GM23248 (cell line): ENCODE results near the gene ACVR1B. TPM values are rescaled to one million over a fixed set of nuclear protein-coding genes. Genes with fewer than 3 reads are reported as not detected.

Experiments
- DNase-seq: peaks from one replicate; pipeline ENCODE4 v3.0.0-alpha.2; 2015
- H2AFZ ChIP-seq: fragments of 200-600 bp; sonication (generic); 2 replicates; pipeline ENCODE4 v1.6.1; 2016; ENCODE audit warnings: antibody characterized with exemption
- H3F3A ChIP-seq: fragments of 200-600 bp; sonication (generic); 2 replicates; pipeline ENCODE4 v1.6.1; 2016; ENCODE audit warnings: mild to moderate bottlenecking, antibody characterized with exemption, mixed run types; ENCODE audit not compliant: insufficient read depth
- H3K27ac ChIP-seq: fragments of 200-600 bp; sonication (generic); 2 replicates; pipeline ENCODE4 v1.5.1; 2016; ENCODE audit warnings: mild to moderate bottlenecking
- H3K27me3 ChIP-seq: fragments of 200-600 bp; sonication (generic); replicated peaks from 2 replicates; pipeline ENCODE4 v1.6.1; 2016; ENCODE audit warnings: mild to moderate bottlenecking; ENCODE audit not compliant: insufficient read depth
- H3K36me3 ChIP-seq: fragments of 200-600 bp; sonication (generic); 2 replicates; pipeline ENCODE4 v1.6.1; 2016; ENCODE audit warnings: low read depth, mild to moderate bottlenecking
- H3K4me1 ChIP-seq: fragments of 200-600 bp; sonication (generic); 2 replicates; pipeline ENCODE4 v1.6.1; 2016; ENCODE audit warnings: mild to moderate bottlenecking; ENCODE audit not compliant: insufficient read depth
- H3K4me2 ChIP-seq: fragments of 200-600 bp; sonication (generic); one replicate; pipeline ENCODE4 v1.6.1; 2016; ENCODE audit warnings: mild to moderate bottlenecking; ENCODE audit not compliant: unreplicated experiment
- H3K4me3 ChIP-seq: fragments of 200-600 bp; sonication (generic); 2 replicates; pipeline ENCODE4 v1.5.1; 2016; ENCODE audit warnings: mild to moderate bottlenecking
- H3K79me2 ChIP-seq: fragments of 200-600 bp; sonication (generic); 2 replicates; pipeline ENCODE4 v1.6.1; 2016; ENCODE audit warnings: mild to moderate bottlenecking; ENCODE audit not compliant: insufficient read depth
- H3K9ac ChIP-seq: fragments of 200-600 bp; sonication (generic); 2 replicates; pipeline ENCODE4 v1.6.1; 2016; ENCODE audit warnings: mild to moderate bottlenecking
- H3K9me2 ChIP-seq: fragments of 200-600 bp; sonication (generic); 2 replicates; pipeline ENCODE4 v1.6.1; 2016; ENCODE audit warnings: mixed run types, mild to moderate bottlenecking, moderate library complexity; ENCODE audit not compliant: insufficient read depth
- H3K9me3 ChIP-seq: fragments of 200-600 bp; sonication (generic); one replicate; pipeline ENCODE4 v1.6.1; 2017; ENCODE audit warnings: low read depth
- H4K20me1 ChIP-seq: fragments of 200-600 bp; sonication (generic); 2 replicates; pipeline ENCODE4 v1.6.0; 2016; ENCODE audit not compliant: insufficient read depth
- EZH2 ChIP-seq: fragments of 200-600 bp; sonication (generic); IDR thresholded peaks from 2 replicates; pipeline ENCODE4 v1.6.1; 2018; ENCODE audit warnings: antibody characterized with exemption, mild to moderate bottlenecking; ENCODE audit not compliant: insufficient read depth, poor library complexity, severe bottlenecking
- EZH2phosphoT487 ChIP-seq: fragments of 200-600 bp; sonication (generic); IDR thresholded peaks from 2 replicates; pipeline ENCODE4 v1.6.1; 2018; ENCODE audit warnings: antibody characterized with exemption, moderate library complexity, mild to moderate bottlenecking, low read depth; ENCODE audit not compliant: insufficient read depth
- WGBS, 2 experiments: methylation state at CpG; one replicate each; pipeline ENCODE4 v1.1.6; 2015 to 2017; ENCODE audit warnings: low lambda C conversion rate in 2 of 2, low coverage in 1 of 2; ENCODE audit errors: missing lambda C conversion rate in 2 of 2; 5-methylcytosine and 5-hydroxymethylcytosine counted together
- in situ Hi-C: fragments of 300-500 bp; cut with MboI; formaldehyde crosslinking; loops from 2 replicates; pipeline ENCODE4 v1.15.0; 2020
- polyA plus RNA-seq: library from polyadenylated mRNA; unstranded; fragments of >200 nt; fragmentation: Nextera tagmentation; extraction: Ambion mirVana; gene quantifications from 2 replicates; pipeline ENCODE4 v1.2.1, GENCODE V29; 2016
- total RNA-seq: library from RNA; depleted of rRNA; stranded (reverse); fragments of >200 nt; shearing (Covaris generic); gene quantifications from 2 replicates; pipeline ENCODE4 v1.2.3, GENCODE V29; 2014

ACVR1B gene
- total and polyA plus RNA-seq, 2 experiments from 2014 or later, result 2.8 to 17.0 TPM

DNA sequence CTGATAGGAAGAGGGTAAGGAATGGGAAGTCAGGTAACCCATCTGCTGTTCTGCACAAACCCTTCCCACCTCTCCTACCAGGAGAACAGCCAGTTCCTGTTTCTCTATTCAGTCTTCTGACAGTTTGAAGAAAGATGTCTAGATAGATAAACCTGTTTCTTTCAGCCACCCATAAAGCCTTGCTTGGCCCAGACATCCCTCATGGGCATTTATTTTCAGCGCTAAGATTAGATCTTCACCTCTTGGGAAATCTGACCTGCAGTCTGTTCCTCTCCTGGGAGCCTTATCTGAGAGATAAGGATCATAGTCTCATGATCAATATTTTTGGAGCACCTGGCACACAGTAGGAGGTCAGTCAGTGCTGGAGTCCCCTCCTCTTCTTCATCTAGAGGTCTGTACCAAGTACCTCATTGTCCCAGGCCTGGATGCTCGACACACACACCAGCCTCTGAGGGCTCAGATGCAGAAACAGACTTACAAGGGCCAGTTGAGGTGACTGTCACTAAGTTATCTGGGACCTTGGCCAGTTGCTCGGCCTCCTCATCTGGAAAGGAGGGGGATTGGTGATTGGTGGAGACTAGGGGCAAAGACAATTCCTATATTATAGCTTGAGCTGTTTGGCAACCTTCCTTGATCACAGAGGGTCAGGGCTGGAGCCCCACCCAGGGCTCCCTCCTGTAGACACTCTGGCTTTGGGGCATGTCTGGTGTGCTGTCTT is 26.0 kb upstream of the ACVR1B start:
- Histone ChIP-seq H3K27me3 (no peaks in the 10 kb centered on the region), H3K79me2 (no peaks in the 10 kb centered on the region), H2AFZ (no peak overlapping the region), H3K27ac (no peak overlapping the region), H3K9me2 (no peaks in the 10 kb centered on the region), H3K36me3 (no peaks in the 10 kb centered on the region), H3K4me1 (peaks cover 16% of the 10 kb centered on the region), H3K9me3 (no peaks in the 10 kb centered on the region), H3K4me3 (no peak overlapping the region), H4K20me1 (no peaks in the 10 kb centered on the region), H3K9ac (no peak overlapping the region), H3K4me2 (no peak overlapping the region), H3F3A (peaks cover 6% of the 10 kb centered on the region; the same call in 1 of the 2 replicates)
- TF ChIP-seq EZH2 (no peak), EZH2phosphoT487 (no peak)
- no peak for DNase-seq
- 95 to 97% methylated on average over 3 of the region's 3 CpGs for WGBS, 2 experiments
- in situ Hi-C loops, result no loop called here

DNA sequence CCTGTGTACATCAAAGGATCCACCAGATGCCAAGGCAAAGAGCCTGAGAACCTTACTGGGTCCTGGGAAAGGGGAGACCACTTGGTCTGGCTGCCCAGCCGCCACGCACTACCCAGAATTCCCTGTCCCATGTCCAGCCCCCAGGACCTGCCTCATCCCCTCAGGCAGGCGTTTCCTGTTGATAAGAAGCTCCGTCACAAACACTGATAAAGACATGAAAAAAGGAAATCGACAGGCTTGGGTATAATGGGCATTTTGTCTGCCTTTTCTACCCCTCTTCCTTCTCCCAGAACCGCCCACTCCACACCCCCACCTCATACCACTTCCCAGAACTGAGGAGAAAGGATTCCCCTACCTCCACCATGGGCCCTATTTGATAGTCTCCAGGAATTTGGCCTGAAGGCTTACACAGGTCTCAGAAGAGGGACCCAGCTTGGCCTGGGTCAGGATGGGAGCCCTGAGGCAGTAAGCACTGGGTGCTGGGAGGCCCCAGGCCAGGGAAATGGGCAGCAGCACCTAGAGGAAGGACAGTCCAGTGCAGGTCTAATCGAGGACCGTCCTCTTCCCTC is 25.4 kb upstream of the ACVR1B start:
- H3K4me2 ChIP-seq, result no peak overlapping the region
- no peaks in the 10 kb centered on the region for H3K36me3 ChIP-seq
- in situ Hi-C loops, result no loop called here
- H3K9me2 ChIP-seq, result no peaks in the 10 kb centered on the region
- no peak for TF ChIP-seq EZH2
- no peak for TF ChIP-seq EZH2phosphoT487
- H2AFZ ChIP-seq, result no peak overlapping the region
- 79 to 87% methylated on average over 8 of the region's 8 CpGs for WGBS, 2 experiments
- no peaks in the 10 kb centered on the region for H3K27me3 ChIP-seq
- H3K4me1 ChIP-seq, result peaks cover 16% of the 10 kb centered on the region
- H3K4me3 ChIP-seq, result no peak overlapping the region
- H4K20me1 ChIP-seq, result no peaks in the 10 kb centered on the region
- H3K27ac ChIP-seq, result no peak overlapping the region
- H3F3A ChIP-seq, result peaks cover 6% of the 10 kb centered on the region; the same call in 1 of the 2 replicates
- DNase-seq, result no peak
- H3K9me3 ChIP-seq, result no peaks in the 10 kb centered on the region
- no peak overlapping the region for H3K9ac ChIP-seq
- H3K79me2 ChIP-seq, result no peaks in the 10 kb centered on the region

DNA sequence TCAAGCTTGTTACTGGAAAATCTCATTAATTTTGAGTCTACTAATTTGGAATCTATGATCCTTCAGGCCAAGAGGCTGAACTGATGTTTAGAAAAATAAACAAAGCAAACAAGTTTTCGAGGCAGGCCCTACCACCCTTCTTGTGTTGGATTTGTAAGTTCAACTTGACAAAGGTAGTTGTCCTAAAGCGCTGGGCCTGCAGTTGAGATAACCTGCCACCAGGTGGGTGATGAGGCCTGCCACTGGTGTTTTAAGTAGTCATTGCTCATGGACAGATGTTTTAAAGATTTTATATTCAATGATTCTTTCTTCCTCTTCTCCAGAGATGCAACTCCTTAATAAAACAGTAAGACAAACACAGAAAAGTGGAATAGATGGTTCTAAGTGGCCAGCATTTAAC is 24.8 kb upstream of the ACVR1B start:
- Histone ChIP-seq H3K79me2 (no peaks in the 10 kb centered on the region), H3K9me3 (no peaks in the 10 kb centered on the region), H3K27ac (no peak overlapping the region), H3K27me3 (no peaks in the 10 kb centered on the region), H3K4me3 (no peak overlapping the region), H3K36me3 (no peaks in the 10 kb centered on the region), H2AFZ (no peak overlapping the region), H3K9ac (no peak overlapping the region), H4K20me1 (no peaks in the 10 kb centered on the region), H3K4me1 (peaks cover 16% of the 10 kb centered on the region), H3K4me2 (no peak overlapping the region), H3F3A (peaks cover 6% of the 10 kb centered on the region; the same call in 1 of the 2 replicates), H3K9me2 (no peaks in the 10 kb centered on the region)
- no peak for TF ChIP-seq EZH2phosphoT487
- no peak for TF ChIP-seq EZH2
- in situ Hi-C loops, result no loop called here
- peak; percentile 65 for DNase-seq
- WGBS, 2 experiments, result 93 to 96% methylated on average over 2 of the region's 2 CpGs

DNA sequence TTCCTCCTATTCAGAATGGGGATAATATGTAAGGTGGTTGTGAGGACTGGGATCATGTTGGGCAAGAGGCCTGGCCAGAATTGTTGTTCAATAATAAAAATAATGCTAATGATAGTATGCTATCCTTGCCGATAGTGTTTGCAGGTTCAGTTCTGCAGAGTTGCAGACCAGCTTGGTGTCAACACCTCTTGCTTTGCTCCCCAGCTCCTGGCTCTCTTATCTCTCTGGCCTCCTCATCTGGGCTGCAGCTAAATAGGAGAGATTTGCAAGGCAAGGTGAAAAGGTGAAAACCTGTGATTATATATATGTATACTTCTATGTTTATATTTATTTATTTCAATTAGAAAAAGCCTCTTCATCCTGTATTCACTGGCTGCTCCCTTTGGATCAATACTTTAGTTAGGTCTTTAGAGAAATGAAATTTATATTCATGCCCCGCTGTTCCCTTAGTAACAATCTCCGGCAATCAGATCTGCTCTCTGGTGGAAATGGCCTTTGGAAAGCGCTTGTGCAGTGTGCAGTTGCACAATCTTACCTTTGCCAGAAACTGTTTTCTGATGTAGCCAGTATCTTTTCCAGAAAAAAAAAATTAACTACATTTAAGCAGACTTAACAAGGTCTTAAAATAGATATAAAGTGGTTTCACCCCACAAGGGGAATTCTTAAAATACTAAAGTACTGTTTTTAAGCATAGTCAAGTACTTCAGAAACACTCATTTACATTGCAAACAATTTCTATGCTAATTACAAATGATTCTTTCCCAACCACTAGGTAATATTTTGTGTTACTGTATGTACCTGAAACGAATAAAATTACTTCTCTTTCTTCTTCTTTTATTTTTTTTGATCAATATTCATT is 19.1 kb upstream of the ACVR1B start:
- Histone ChIP-seq H4K20me1 (no peaks in the 10 kb centered on the region), H3K4me2 (no peak overlapping the region), H3K36me3 (no peaks in the 10 kb centered on the region), H3K9me3 (no peaks in the 10 kb centered on the region), H3K27me3 (no peaks in the 10 kb centered on the region), H3K9me2 (no peaks in the 10 kb centered on the region), H3K79me2 (no peaks in the 10 kb centered on the region), H3K9ac (no peak overlapping the region), H3F3A (no peaks in the 10 kb centered on the region), H3K4me1 (no peaks in the 10 kb centered on the region), H2AFZ (no peak overlapping the region), H3K4me3 (no peak overlapping the region), H3K27ac (no peak overlapping the region)
- no peak for DNase-seq
- 64 to 69% methylated on average over 5 of the region's 5 CpGs for WGBS, 2 experiments
- in situ Hi-C loops, result no loop called here
- no peak for TF ChIP-seq EZH2phosphoT487
- no peak for TF ChIP-seq EZH2
